Stomach smooth muscle (tissue), 2 donors: ENCODE measurements around the gene SFR1.
"Not testable (repeated sequence)": the region's sequence is repeated elsewhere in the genome, so short reads cannot be mapped to it uniquely, and the experiment has no call there.

Experiments
- H3K27ac ChIP-seq: one replicate; pipeline ENCODE4 v1.7.0; 2013; ENCODE audit warnings: mild to moderate bottlenecking, low read length, inconsistent platforms
- H3K27me3 ChIP-seq, 2 donors: one replicate each; pipeline ENCODE4 v1.7.0; 2013; ENCODE audit warnings: low read length in 2 of 2; ENCODE audit not compliant: insufficient read depth in 2 of 2, control insufficient read depth in 1 of 2
- H3K36me3 ChIP-seq, 2 donors: one replicate each; pipeline ENCODE4 v1.7.0; 2013; ENCODE audit warnings: low read length in 2 of 2; ENCODE audit not compliant: control insufficient read depth in 2 of 2, insufficient read depth in 2 of 2
- H3K4me1 ChIP-seq: one replicate; pipeline ENCODE4 v1.7.0; 2013; ENCODE audit warnings: low read length; ENCODE audit not compliant: control insufficient read depth, insufficient read depth
- H3K4me3 ChIP-seq, 2 donors: one replicate each; pipeline ENCODE4 v1.7.0; 2013; ENCODE audit warnings: low read length in 2 of 2
- H3K9ac ChIP-seq, 2 donors: one replicate each; pipeline ENCODE4 v1.7.0; 2013; ENCODE audit warnings: low read length in 2 of 2, mild to moderate bottlenecking in 1 of 2
- H3K9me3 ChIP-seq, 2 donors: one replicate each; pipeline ENCODE4 v1.7.0; 2013; ENCODE audit warnings: low read length in 2 of 2; ENCODE audit not compliant: control insufficient read depth in 2 of 2
- donor health status: healthy.
- donor health status: Pancreatic carcinoma.

SFR1 gene

GRCh38 chr10:104155591-104155990 lies 33.6 kb downstream of the SFR1 start:
- H3K4me3 ChIP-seq = no peak overlapping the region
- peaks cover 0 to 3% of the 10 kb centered on the region in 2 donors for H3K9me3 ChIP-seq
- H3K9ac ChIP-seq = no peak overlapping the region
- no peaks in the 10 kb centered on the region for H3K36me3 ChIP-seq
- no peaks in the 10 kb centered on the region for H3K4me1 ChIP-seq
- no peak overlapping the region for H3K27ac ChIP-seq
- peaks cover 0 to 6% of the 10 kb centered on the region in 2 donors for H3K27me3 ChIP-seq

DNA sequence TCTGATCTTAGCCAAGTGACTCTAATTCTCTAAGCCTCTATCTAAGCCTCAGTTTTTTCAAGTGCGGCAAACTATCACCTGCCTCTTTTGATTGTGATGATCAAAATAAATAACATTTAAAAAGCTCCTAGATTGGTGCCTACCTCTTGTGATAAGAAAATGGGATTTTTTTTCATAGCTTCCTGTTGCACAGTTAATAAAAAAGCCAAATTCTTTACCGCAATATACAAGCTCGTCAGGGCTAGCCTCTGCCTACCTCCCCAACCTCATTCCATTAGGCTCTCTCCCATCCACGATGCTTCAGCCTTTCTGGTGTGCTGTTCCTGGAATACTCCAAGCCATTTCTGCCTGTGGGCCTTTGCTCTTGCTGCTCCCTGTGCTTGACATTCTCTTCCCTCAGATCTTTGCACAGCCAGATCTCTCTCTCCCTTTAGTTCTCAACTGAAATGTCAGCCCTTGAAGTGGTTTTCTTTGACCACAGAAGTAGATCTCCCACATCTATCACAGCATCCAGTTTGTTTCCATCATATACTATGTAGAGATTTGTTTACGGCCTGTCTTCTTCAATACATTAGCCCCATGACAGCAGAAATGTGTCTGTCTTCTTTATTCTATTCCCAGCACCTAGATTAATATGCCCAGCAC lies 48.8 kb downstream of the SFR1 start:
- Histone ChIP-seq H3K4me1 (no peaks in the 10 kb centered on the region), H3K27ac (no peak overlapping the region), H3K36me3 (no peaks in the 10 kb centered on the region), H3K9me3 (no peaks in the 10 kb centered on the region), H3K9ac (no peak overlapping the region), H3K4me3 (no peak overlapping the region), H3K27me3 (peaks cover 0 to 2% of the 10 kb centered on the region in 2 donors)

DNA sequence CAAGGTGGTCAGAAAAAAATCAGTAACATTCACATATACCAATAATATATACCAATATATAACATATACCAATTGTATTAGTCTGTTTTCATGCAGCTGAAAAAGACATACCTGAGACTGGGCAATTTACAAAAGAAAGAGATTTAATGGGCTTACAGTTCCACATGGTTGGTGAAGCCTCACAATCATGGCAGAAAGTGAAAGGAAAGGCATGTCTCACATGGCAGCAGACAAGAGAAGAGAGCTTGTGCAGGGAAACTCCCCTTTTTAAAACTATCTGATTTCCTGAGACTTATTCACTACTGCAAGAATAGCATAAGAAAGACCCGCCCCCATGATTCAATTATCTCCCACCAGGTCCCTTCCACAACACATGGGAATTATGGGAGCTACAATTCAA lies 52.2 kb downstream of the SFR1 start:
- not testable (repeated sequence) for H3K4me1 ChIP-seq, H3K4me3 ChIP-seq, H3K9ac ChIP-seq, H3K27me3 ChIP-seq, H3K9me3 ChIP-seq, H3K27ac ChIP-seq, H3K36me3 ChIP-seq
